Gastroesophageal sphincter (tissue), 3 donors: ENCODE measurements around the gene PTPRK.

ENCODE experiments used
- POLR2AphosphoS5 ChIP-seq: sonication (generic); formaldehyde crosslinking; IDR thresholded peaks from one replicate; pipeline ENCODE4 v1.6.1; 2017; ENCODE audit warnings: antibody characterized with exemption
- TF ChIP-seq, protein P1 (sequence below), 4 experiments: fragments of 200-600 bp in 2 of 4; fragments of 450-650 bp in 2 of 4; sonication (generic) in 1 of 4; IDR thresholded peaks; one replicate each; pipeline ENCODE4 v1.5.1; 2017 to 2019; ENCODE audit warnings: antibody characterized with exemption in 4 of 4, mild to moderate bottlenecking in 2 of 4, moderate library complexity in 2 of 4

DNA sequence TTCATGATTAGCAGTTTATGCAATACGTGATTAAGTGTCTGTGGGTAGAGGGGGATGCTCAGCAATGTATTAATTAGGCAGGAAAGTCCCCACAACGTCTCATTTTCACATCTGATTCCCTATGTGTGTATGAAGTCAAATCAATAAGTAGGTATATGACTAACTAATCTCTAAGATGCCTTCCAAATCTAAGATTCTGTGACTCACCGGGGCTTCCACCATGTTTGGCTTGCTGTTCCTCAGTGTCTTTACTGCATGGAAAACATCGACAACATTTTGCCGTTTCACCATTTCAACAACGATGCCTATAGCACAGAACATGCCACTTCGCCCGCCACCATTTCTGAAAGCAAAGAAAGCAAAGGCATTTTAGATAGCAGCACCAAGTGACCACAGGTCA, 547.6 kb downstream of the PTPRK start:
- TF ChIP-seq, protein P1, sequence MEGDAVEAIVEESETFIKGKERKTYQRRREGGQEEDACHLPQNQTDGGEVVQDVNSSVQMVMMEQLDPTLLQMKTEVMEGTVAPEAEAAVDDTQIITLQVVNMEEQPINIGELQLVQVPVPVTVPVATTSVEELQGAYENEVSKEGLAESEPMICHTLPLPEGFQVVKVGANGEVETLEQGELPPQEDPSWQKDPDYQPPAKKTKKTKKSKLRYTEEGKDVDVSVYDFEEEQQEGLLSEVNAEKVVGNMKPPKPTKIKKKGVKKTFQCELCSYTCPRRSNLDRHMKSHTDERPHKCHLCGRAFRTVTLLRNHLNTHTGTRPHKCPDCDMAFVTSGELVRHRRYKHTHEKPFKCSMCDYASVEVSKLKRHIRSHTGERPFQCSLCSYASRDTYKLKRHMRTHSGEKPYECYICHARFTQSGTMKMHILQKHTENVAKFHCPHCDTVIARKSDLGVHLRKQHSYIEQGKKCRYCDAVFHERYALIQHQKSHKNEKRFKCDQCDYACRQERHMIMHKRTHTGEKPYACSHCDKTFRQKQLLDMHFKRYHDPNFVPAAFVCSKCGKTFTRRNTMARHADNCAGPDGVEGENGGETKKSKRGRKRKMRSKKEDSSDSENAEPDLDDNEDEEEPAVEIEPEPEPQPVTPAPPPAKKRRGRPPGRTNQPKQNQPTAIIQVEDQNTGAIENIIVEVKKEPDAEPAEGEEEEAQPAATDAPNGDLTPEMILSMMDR (IDR thresholded peaks at IDR 0.05): no peak
- TF ChIP-seq POLR2AphosphoS5: no peak
